OCI-LY3 (cell line): ENCODE measurements around the gene PLS1.
"Not testable (repeated sequence)": the region's sequence is repeated elsewhere in the genome, so short reads cannot be mapped to it uniquely, and the experiment has no call there.

Experiments used
- H2AFZ ChIP-seq: fragments of 200-600, 300-600 bp; shearing (Covaris generic); 2 replicates; pipeline ENCODE4 v1.6.0; 2014; ENCODE audit warnings: antibody characterized with exemption, low read depth, low read length
- H3K27ac ChIP-seq: fragments of 200-600, 300-600 bp; sonication (generic); 2 replicates; pipeline ENCODE4 v1.5.1; 2014; ENCODE audit warnings: mild to moderate bottlenecking, low read length, moderate library complexity, mixed read lengths
- H3K27me3 ChIP-seq: fragments of 200-600, 300-600 bp; sonication (generic); 2 replicates; pipeline ENCODE4 v1.6.1; 2014; ENCODE audit warnings: low read depth, low read length, mixed read lengths
- H3K36me3 ChIP-seq: fragments of 200-600, 300-600 bp; sonication (generic); replicated peaks from 2 replicates; pipeline ENCODE3; 2014; ENCODE audit warnings: low read depth, low read length, mixed read lengths
- H3K4me1 ChIP-seq: fragments of 300-600, 200-600 bp; sonication (generic); 2 replicates; pipeline ENCODE4 v1.6.1; 2014; ENCODE audit warnings: low read length, mixed read lengths
- H3K4me2 ChIP-seq: fragments of 200-600, 300-600 bp; sonication (generic); 2 replicates; pipeline ENCODE4 v1.6.1; 2014; ENCODE audit warnings: low read length, mixed read lengths
- H3K4me3 ChIP-seq: fragments of 300-600, 200-600 bp; sonication (generic); 2 replicates; pipeline ENCODE4 v1.5.1; 2014; ENCODE audit warnings: antibody characterized with exemption, mild to moderate bottlenecking, low read length, moderate library complexity
- H3K79me2 ChIP-seq: fragments of 300-600, 200-600 bp; shearing (Covaris generic); 2 replicates; pipeline ENCODE4 v1.6.1; 2014; ENCODE audit warnings: mild to moderate bottlenecking, low read length, mixed read lengths
- H3K9ac ChIP-seq: fragments of 300-600, 200-600 bp; shearing (Covaris generic); 2 replicates; pipeline ENCODE4 v1.6.0; 2014; ENCODE audit warnings: mild to moderate bottlenecking, low read length, moderate library complexity
- H3K9me3 ChIP-seq: fragments of 200-600, 300-600 bp; shearing (Covaris generic); 2 replicates; pipeline ENCODE4 v1.6.1; 2014; ENCODE audit warnings: low read length, mixed read lengths; ENCODE audit not compliant: insufficient read depth
- H4K20me1 ChIP-seq: fragments of 200-600, 300-600 bp; sonication (generic); 2 replicates; pipeline ENCODE4 v1.6.1; 2016; ENCODE audit warnings: low read length, mixed read lengths; ENCODE audit not compliant: insufficient read depth
- EZH2phosphoT487 ChIP-seq: fragments of 200-600 bp; shearing (Covaris generic); IDR thresholded peaks from 2 replicates; pipeline ENCODE4 v1.6.1; 2018; ENCODE audit warnings: antibody characterized with exemption, mixed run types, low read depth
- TF ChIP-seq, protein P1 (sequence below): fragments of 200-600, 300-600 bp; sonication (generic); IDR thresholded peaks from 2 replicates; pipeline ENCODE4 v1.5.1; 2014; ENCODE audit warnings: antibody characterized with exemption, low read length, low read depth

PLS1 gene

DNA sequence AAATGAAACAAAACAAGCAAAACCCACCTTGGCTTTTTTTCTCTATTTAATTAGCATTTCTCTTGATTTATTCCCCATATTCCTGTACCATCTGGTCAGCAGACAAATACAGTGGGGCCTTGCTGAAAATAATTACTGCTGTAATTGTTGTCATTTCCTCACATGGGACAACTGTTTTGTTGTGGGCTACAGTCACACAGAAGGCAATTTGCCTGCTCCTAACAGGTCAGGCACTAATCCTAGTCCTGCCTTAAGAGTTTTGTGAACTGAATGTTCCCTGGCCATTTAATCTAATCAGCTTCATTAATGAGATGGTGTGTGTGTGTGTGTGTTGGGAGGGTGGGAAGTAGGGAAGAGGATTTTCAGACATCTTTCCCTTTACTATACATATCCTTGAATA is 139.3 kb downstream of the PLS1 start:
- Histone ChIP-seq H4K20me1 (no peaks in the 10 kb centered on the region), H3K4me2 (no peak overlapping the region), H3K4me1 (no peaks in the 10 kb centered on the region), H3K79me2 (no peaks in the 10 kb centered on the region), H3K36me3 (no peaks in the 10 kb centered on the region), H2AFZ (no peak overlapping the region), H3K27ac (no peak overlapping the region), H3K9ac (no peak overlapping the region), H3K9me3 (no peaks in the 10 kb centered on the region), H3K27me3 (no peaks in the 10 kb centered on the region), H3K4me3 (no peak overlapping the region)
- TF ChIP-seq, protein P1, sequence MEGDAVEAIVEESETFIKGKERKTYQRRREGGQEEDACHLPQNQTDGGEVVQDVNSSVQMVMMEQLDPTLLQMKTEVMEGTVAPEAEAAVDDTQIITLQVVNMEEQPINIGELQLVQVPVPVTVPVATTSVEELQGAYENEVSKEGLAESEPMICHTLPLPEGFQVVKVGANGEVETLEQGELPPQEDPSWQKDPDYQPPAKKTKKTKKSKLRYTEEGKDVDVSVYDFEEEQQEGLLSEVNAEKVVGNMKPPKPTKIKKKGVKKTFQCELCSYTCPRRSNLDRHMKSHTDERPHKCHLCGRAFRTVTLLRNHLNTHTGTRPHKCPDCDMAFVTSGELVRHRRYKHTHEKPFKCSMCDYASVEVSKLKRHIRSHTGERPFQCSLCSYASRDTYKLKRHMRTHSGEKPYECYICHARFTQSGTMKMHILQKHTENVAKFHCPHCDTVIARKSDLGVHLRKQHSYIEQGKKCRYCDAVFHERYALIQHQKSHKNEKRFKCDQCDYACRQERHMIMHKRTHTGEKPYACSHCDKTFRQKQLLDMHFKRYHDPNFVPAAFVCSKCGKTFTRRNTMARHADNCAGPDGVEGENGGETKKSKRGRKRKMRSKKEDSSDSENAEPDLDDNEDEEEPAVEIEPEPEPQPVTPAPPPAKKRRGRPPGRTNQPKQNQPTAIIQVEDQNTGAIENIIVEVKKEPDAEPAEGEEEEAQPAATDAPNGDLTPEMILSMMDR: no peak
- TF ChIP-seq EZH2phosphoT487: no peak

DNA sequence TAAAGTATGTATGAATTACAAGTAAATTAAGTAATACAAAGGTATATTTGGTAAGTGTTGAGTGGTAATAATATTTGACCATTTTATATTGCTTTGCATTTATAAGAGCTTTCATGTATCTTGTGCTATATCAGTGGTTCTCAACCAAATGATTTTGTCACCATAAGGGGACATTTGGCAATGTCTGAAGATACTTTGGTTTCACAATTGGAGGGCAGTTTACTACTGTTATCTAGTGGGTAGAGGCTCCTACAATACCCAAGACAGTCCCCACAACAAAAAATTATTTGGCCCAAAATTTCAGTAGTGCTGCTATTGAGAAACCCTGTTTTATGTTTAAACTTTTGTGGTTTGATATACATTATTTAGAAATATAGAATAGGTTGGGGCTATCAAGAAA is 142.2 kb downstream of the PLS1 start:
- no peak overlapping the region for H3K27ac ChIP-seq
- no peaks in the 10 kb centered on the region for H3K36me3 ChIP-seq
- no peak overlapping the region for H3K9ac ChIP-seq
- no peaks in the 10 kb centered on the region for H3K27me3 ChIP-seq
- H4K20me1 ChIP-seq: no peaks in the 10 kb centered on the region
- H3K4me3 ChIP-seq: no peak overlapping the region
- TF ChIP-seq, protein P1: no peak
- TF ChIP-seq EZH2phosphoT487: no peak
- no peaks in the 10 kb centered on the region for H3K4me1 ChIP-seq
- no peaks in the 10 kb centered on the region for H3K9me3 ChIP-seq
- H2AFZ ChIP-seq: no peak overlapping the region
- no peak overlapping the region for H3K4me2 ChIP-seq
- no peaks in the 10 kb centered on the region for H3K79me2 ChIP-seq

DNA sequence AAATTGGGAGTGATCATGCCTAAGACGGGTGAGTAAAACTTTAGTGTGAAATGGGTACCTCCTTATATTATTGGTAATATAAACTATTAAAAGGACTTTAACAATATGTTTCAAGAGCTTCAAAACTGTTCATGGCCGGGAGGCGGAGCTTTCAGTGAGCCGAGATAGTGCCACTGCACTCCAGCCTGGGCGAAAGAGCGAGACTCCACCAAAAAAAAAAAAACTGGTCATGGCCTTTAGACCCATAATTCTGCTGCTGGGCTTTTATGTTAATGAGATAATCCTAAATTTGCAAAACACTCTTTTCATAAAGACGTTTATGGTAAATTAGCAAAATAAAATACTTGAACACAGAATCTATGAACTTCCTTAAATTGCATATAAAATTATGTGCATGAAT is 150.5 kb downstream of the PLS1 start:
- no peak overlapping the region for H3K9ac ChIP-seq
- no peaks in the 10 kb centered on the region for H3K4me1 ChIP-seq
- no peak overlapping the region for H3K27ac ChIP-seq
- no peaks in the 10 kb centered on the region for H3K27me3 ChIP-seq
- H3K79me2 ChIP-seq: no peaks in the 10 kb centered on the region
- no peak overlapping the region for H3K4me2 ChIP-seq
- no peaks in the 10 kb centered on the region for H3K9me3 ChIP-seq
- H2AFZ ChIP-seq: no peak overlapping the region
- no peaks in the 10 kb centered on the region for H3K36me3 ChIP-seq
- H3K4me3 ChIP-seq: no peak overlapping the region
- H4K20me1 ChIP-seq: no peaks in the 10 kb centered on the region
- no peak for TF ChIP-seq EZH2phosphoT487
- TF ChIP-seq, protein P1: no peak

DNA sequence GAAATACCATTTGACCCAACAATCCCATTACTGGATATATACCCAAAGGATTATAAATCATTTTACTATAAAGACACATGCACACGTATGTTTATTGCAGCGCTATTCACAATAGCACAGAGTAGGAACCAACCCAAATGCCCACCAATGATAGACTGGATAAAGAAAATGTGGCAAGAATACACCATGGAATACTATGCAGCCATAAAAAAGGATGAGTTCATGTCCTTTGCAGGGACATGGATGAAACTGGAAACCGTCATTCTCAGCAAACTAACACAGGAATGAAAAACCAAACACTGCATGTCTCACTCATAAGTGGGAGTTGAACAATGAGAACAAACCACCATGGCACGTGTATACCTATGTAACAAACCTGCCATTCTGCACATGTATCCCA is 154.3 kb downstream of the PLS1 start:
- H3K4me1 ChIP-seq, H3K79me2 ChIP-seq, H3K9ac ChIP-seq, H3K36me3 ChIP-seq, H4K20me1 ChIP-seq, H3K4me2 ChIP-seq, H3K27me3 ChIP-seq, H2AFZ ChIP-seq, H3K4me3 ChIP-seq, H3K9me3 ChIP-seq, H3K27ac ChIP-seq: not testable (repeated sequence)

DNA sequence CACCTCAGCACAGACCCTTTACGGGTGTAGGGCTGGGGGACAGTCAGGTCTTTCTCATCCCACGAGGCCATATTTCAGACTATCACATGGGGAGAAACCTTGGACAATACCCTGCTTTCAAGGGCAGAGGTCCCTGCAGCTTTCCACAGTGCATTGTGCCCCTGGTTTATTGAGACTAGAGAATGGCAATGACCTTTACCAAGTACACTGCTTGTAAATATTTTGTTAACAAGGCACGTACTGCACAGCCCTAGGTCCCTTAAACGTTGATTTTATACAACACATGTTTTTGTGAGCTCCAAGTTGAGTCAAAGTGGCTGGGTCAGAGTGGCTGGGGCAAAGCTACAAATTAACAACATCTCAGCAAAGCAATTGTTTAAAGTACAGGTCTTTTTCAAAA is 156.4 kb downstream of the PLS1 start:
- H3K79me2 ChIP-seq, H3K4me1 ChIP-seq, H3K27ac ChIP-seq, H3K9me3 ChIP-seq, H3K9ac ChIP-seq, H2AFZ ChIP-seq, H4K20me1 ChIP-seq, H3K36me3 ChIP-seq, H3K4me2 ChIP-seq, H3K27me3 ChIP-seq, H3K4me3 ChIP-seq: not testable (repeated sequence)
